ENCODE results near the gene TNFRSF17. TPM values are rescaled to one million over a fixed set of nuclear protein-coding genes. Genes with fewer than 3 reads are reported as not detected.

Gene TNFRSF17
- 0.18 TPM in 1 of 3 replicates, not detected in the others for total RNA-seq (2021)
- Bru-seq, nascent RNA, result not detected
- long read RNA-seq, experiment 1, result 0 reads
- long read RNA-seq, experiment 2, result 0 reads
- long read RNA-seq, experiment 3, result 0 reads

GRCh38 chr16:11964761-11965551, at the start of gene TNFRSF17:
TSS of gene TNFRSF17 (plus strand) at chr16:11965210. CDS start at chr16:11965325, 115 bp downstream.
- H3K27ac Mint-ChIP-seq, result no peak within 1 kb of the TSS

More at GRCh38 chr16:11964761-11965551, at the start of gene TNFRSF17:
- Mint-ChIP-seq H3K27me3 (ENCODE audit: low read depth) (no peaks in the 10 kb centered on the region), H3K36me3 (no peaks in the 10 kb centered on the region), H3K4me3 (no peak within 1 kb of the TSS), H3K4me1 (no peaks in the 10 kb centered on the region), H3K9me3 (no peaks in the 10 kb centered on the region)
- CTCF ChIA-PET, result interaction anchor here (0.8 to 2.1 kb wide), 3 partner anchors 16 to 103 kb away, joined by 4 to 11 read pairs (median 5); no protein-coding TSS in a partner anchor
- DNase-seq (ENCODE audit: low spot score) (no peak), ATAC-seq (no peak)
- TF ChIP-seq PRDM15 (CRISPR knock-in tag; IDR thresholded peaks at IDR 0.05), result no peak
- no peak for TF ChIP-seq TP53 (CRISPR knock-in tag; IDR thresholded peaks at IDR 0.05)
- TF ChIP-seq MYBL2 (CRISPR knock-in tag; IDR thresholded peaks at IDR 0.05), result no peak
- no peak for TF ChIP-seq ZNF425 (CRISPR knock-in tag; conservative IDR thresholded peaks at IDR 0.05)
- no peak for TF ChIP-seq ZNF317 (CRISPR knock-in tag; IDR thresholded peaks at IDR 0.05; ENCODE audit: borderline replicate concordance, low read depth)
- TF ChIP-seq AR (CRISPR knock-in tag; IDR thresholded peaks at IDR 0.05), result no peak
- no peak for TF ChIP-seq SP1 (CRISPR knock-in tag; conservative IDR thresholded peaks at IDR 0.05)
- TF ChIP-seq EMX1 (CRISPR knock-in tag; IDR thresholded peaks at IDR 0.05), result no peak
- TF ChIP-seq ZNF232 (CRISPR knock-in tag; IDR thresholded peaks at IDR 0.05), result no peak
- no peak for TF ChIP-seq E2F1 (CRISPR knock-in tag; IDR thresholded peaks at IDR 0.05)
- no peak for TF ChIP-seq NR1H2 (CRISPR knock-in tag; IDR thresholded peaks at IDR 0.05)
- no peak for TF ChIP-seq KAT7 (CRISPR knock-in tag; IDR thresholded peaks at IDR 0.05; ENCODE audit: borderline replicate concordance)
- TF ChIP-seq ZNF416 (CRISPR knock-in tag; IDR thresholded peaks at IDR 0.05), result no peak
- no peak for TF ChIP-seq GRHL2 (CRISPR knock-in tag; IDR thresholded peaks at IDR 0.05; ENCODE audit: insufficient replicate concordance, severe bottlenecking)
- TF ChIP-seq ERG (CRISPR knock-in tag; IDR thresholded peaks at IDR 0.05), result no peak
- TF ChIP-seq TCF7 (CRISPR knock-in tag; IDR thresholded peaks at IDR 0.05; ENCODE audit: low read depth), result no peak
- TF ChIP-seq ZNF396 (CRISPR knock-in tag; IDR thresholded peaks at IDR 0.05; ENCODE audit: borderline replicate concordance), result no peak
- TF ChIP-seq RELA (CRISPR knock-in tag; IDR thresholded peaks at IDR 0.05; ENCODE audit: borderline replicate concordance), result no peak
- POLR2A ChIA-PET, result no interaction called here
